K562 (cell line): ENCODE measurements around the gene SERPINB7. TPM values are rescaled to one million over a fixed set of nuclear protein-coding genes. Genes with fewer than 3 reads are reported as not detected.

Experiments used
- ATAC-seq: fragments of 200-7000 bp; cut with Tn5 transposase; 3 replicates; pipeline ENCODE4 v1.9.1; 2020; ENCODE audit warnings: moderate library complexity
- BruUV-seq: library from RNA; stranded (reverse); fragments of 400-500 nt; replicated peaks from 2 replicates; lab custom pipeline; 2021; lab: Mats Ljungman, UMichigan
- CTCF ChIA-PET: fragments of 300-600 bp; formaldehyde crosslinking; extraction: SDS; loops from one replicate; lab custom pipeline; 2021; ENCODE audit warnings: low intra/inter-chr PET ratio; lab: Yijun Ruan, JAX
- POLR2A ChIA-PET: fragments of 300-600, 350-650 bp; sonication (Branson Sonifier 250); formaldehyde crosslinking; extraction: SDS; loops from one replicate; lab custom pipeline; 2021; ENCODE audit warnings: antibody characterized with exemption, inconsistent platforms; lab: Yijun Ruan, JAX
- DNase-seq, 4 experiments: peaks; one replicate each; pipeline versions ENCODE4 v3.0.0 to v3.0.0-alpha.2; 2011 to 2018; ENCODE audit warnings: low spot score in 3 of 4, mixed read lengths in 3 of 4; ENCODE audit errors: extremely low read depth in 1 of 4
- FAIRE-seq: peaks from 2 replicates; lab custom pipeline; 2011; peaks lifted over from hg19 to GRCh38; lab: Jason Lieb, UNC
- H2AFZ ChIP-seq: 2 replicates; pipeline ENCODE4 v1.6.0; 2011; ENCODE audit warnings: low read depth, low read length, control low read depth, inconsistent platforms
- H3K27ac ChIP-seq: fragments of 200-600 bp; 3 replicates; pipeline ENCODE4 v1.8.0; 2011; ENCODE audit warnings: low read depth, mild to moderate bottlenecking, control low read depth, inconsistent platforms, low read length, moderate library complexity, mixed read lengths; ENCODE audit errors: extremely low read depth
- H3K27me3 ChIP-seq, 2 experiments: fragments of 300-600 bp in 1 of 2; 2 replicates in 1 of 2; 3 replicates in 1 of 2; pipeline versions ENCODE4 v1.6.0 to v1.8.0; 2011; ENCODE audit warnings: inconsistent platforms in 2 of 2, low read length in 2 of 2, mild to moderate bottlenecking in 1 of 2, mixed read lengths in 1 of 2, moderate library complexity in 1 of 2; ENCODE audit not compliant: control insufficient read depth in 2 of 2, insufficient read depth in 2 of 2
- H3K36me3 ChIP-seq: fragments of 300-600 bp; 3 replicates; pipeline ENCODE4 v1.8.0; 2011; ENCODE audit warnings: mild to moderate bottlenecking, low read length, inconsistent platforms; ENCODE audit not compliant: control insufficient read depth, insufficient read depth
- H3K4me1 ChIP-seq, 2 experiments: fragments of 200-600 bp in 1 of 2; replicated peaks in 1 of 2; 2 replicates in 1 of 2; 3 replicates in 1 of 2; pipeline versions ENCODE4 v1.5.1 to v1.8.0; 2011; ENCODE audit warnings: inconsistent platforms in 2 of 2, low read length in 2 of 2, mild to moderate bottlenecking in 1 of 2, mixed read lengths in 1 of 2, moderate library complexity in 1 of 2; ENCODE audit not compliant: control insufficient read depth in 2 of 2, insufficient read depth in 2 of 2
- H3K4me2 ChIP-seq: 2 replicates; pipeline ENCODE4 v1.6.1; 2011; ENCODE audit warnings: low read length, control low read depth, inconsistent platforms, mixed read lengths; ENCODE audit not compliant: insufficient read depth
- H3K4me3 ChIP-seq: fragments of 200-600 bp; sonication (generic), shearing (Covaris generic); 2 replicates; pipeline ENCODE4 v1.5.1; 2016; ENCODE audit warnings: control low read depth, inconsistent platforms
- H3K79me2 ChIP-seq: fragments of 200-600 bp; 3 replicates; pipeline ENCODE4 v1.8.0; 2011; ENCODE audit warnings: low read length, inconsistent platforms; ENCODE audit not compliant: control insufficient read depth, insufficient read depth
- H3K9ac ChIP-seq, 2 experiments: 2 replicates each; pipeline versions ENCODE4 v1.6.0 to v1.6.1; 2011; ENCODE audit warnings: low read depth in 2 of 2, low read length in 2 of 2, control low read depth in 1 of 2, inconsistent platforms in 1 of 2, mild to moderate bottlenecking in 1 of 2, mixed read lengths in 1 of 2; ENCODE audit not compliant: insufficient read depth in 1 of 2
- H3K9me1 ChIP-seq: one replicate; pipeline ENCODE4 v1.6.0; 2011; ENCODE audit warnings: inconsistent platforms, mild to moderate bottlenecking, low read length, moderate library complexity; ENCODE audit not compliant: control insufficient read depth, insufficient read depth
- H3K9me3 ChIP-seq: replicated peaks from 2 replicates; pipeline ENCODE4 v1.5.1; 2011; ENCODE audit warnings: low read depth, low read length, inconsistent platforms; ENCODE audit not compliant: control insufficient read depth, insufficient read depth
- H4K20me1 ChIP-seq: replicated peaks from 2 replicates; pipeline ENCODE4 v1.6.1; 2011; ENCODE audit warnings: low read length, inconsistent platforms, mixed read lengths; ENCODE audit not compliant: control insufficient read depth, insufficient read depth
- BHLHE40 ChIP-seq: IDR thresholded peaks from 2 replicates; pipeline ENCODE4 v1.6.1; 2011; ENCODE audit warnings: low read length, improper control_type of control experiment
- ETV1 ChIP-seq: fragments of 450-650 bp; conservative IDR thresholded peaks from 2 replicates; pipeline ENCODE4 v1.6.1; 2016; ENCODE audit warnings: missing genetic modification characterization, control low read depth, low read depth, missing compliant biosample characterization
- GTF3C2 ChIP-seq: IDR thresholded peaks from 3 replicates; pipeline ENCODE4 v1.6.1; 2011; ENCODE audit warnings: borderline replicate concordance, mild to moderate bottlenecking, moderate library complexity; ENCODE audit not compliant: insufficient read length; ENCODE audit errors: extremely low read depth
- HDAC1 ChIP-seq, 2 experiments: fragments of 450-650 bp; IDR thresholded peaks; 2 replicates each; pipeline ENCODE4 v1.6.1; 2016 to 2017; ENCODE audit warnings: inconsistent platforms in 1 of 2, mild to moderate bottlenecking in 1 of 2, moderate library complexity in 1 of 2
- HDAC3 ChIP-seq: fragments of 450-650 bp; IDR thresholded peaks from 2 replicates; pipeline ENCODE4 v1.6.1; 2018; ENCODE audit warnings: borderline replicate concordance, mild to moderate bottlenecking, moderate library complexity; ENCODE audit not compliant: partially characterized antibody
- HNRNPH1 ChIP-seq: fragments of 200-400 bp; formaldehyde crosslinking; optimal IDR thresholded peaks from 2 replicates; pipeline ENCODE3; 2017; ENCODE audit warnings: low read depth, mild to moderate bottlenecking, low read length, moderate library complexity
- KDM2B ChIP-seq: fragments of 250-450 bp; sonication (Bioruptor Pico); IDR thresholded peaks from 2 replicates; pipeline ENCODE4 v1.8.0; 2021; ENCODE audit warnings: mild to moderate bottlenecking, moderate library complexity
- MYNN ChIP-seq, 2 experiments: sonication (generic); formaldehyde crosslinking in 1 of 2; IDR thresholded peaks; 2 replicates each; pipeline versions ENCODE4 v1.5.0 to v1.6.1; 2016 to 2020; ENCODE audit warnings: antibody characterized with exemption in 1 of 2, missing genetic modification reagents in 1 of 2
- NCOA6 ChIP-seq: fragments of 450-650 bp; IDR thresholded peaks from 2 replicates; pipeline ENCODE4 v1.6.1; 2017; ENCODE audit warnings: mild to moderate bottlenecking
- POU5F1 ChIP-seq: fragments of 150-350 bp; IDR thresholded peaks from 2 replicates; pipeline ENCODE4 v1.6.1; 2014; ENCODE audit warnings: borderline replicate concordance, low read length, low read depth, mild to moderate bottlenecking; ENCODE audit not compliant: partially characterized antibody
- RBM25 ChIP-seq: fragments of 200-400 bp; formaldehyde crosslinking; IDR thresholded peaks from 2 replicates; pipeline ENCODE4 v1.6.1; 2018; ENCODE audit warnings: low read length, low read depth, moderate library complexity; ENCODE audit not compliant: severe bottlenecking
- SMAD3 ChIP-seq: fragments of 450-650 bp; formaldehyde crosslinking; conservative IDR thresholded peaks from 2 replicates; pipeline ENCODE4 v1.4.0; 2020; ENCODE audit warnings: mild to moderate bottlenecking
- SP2 ChIP-seq: IDR thresholded peaks from 2 replicates; pipeline ENCODE4 v1.6.1; 2011; ENCODE audit warnings: mild to moderate bottlenecking, low read depth, low read length, moderate library complexity; ENCODE audit not compliant: poor library complexity, severe bottlenecking; ENCODE audit errors: extremely low read depth
- SRSF9 ChIP-seq: fragments of 200-400 bp; formaldehyde crosslinking; IDR thresholded peaks from 2 replicates; pipeline ENCODE4 v1.6.1; 2017; ENCODE audit warnings: low read depth, low read length, borderline replicate concordance
- TCF3 ChIP-seq: sonication (generic); formaldehyde crosslinking; IDR thresholded peaks from 2 replicates; pipeline ENCODE4 v1.4.0; 2020; ENCODE audit warnings: mild to moderate bottlenecking, missing genetic modification reagents
- TEAD1 ChIP-seq, 2 experiments: fragments of 450-650 bp in 1 of 2; sonication (generic) in 1 of 2; formaldehyde crosslinking; IDR thresholded peaks; 2 replicates each; pipeline versions ENCODE4 v1.4.0 to v1.8.0; 2020 to 2022; ENCODE audit warnings: mild to moderate bottlenecking in 2 of 2, missing genetic modification reagents in 1 of 2
- ZNF280A ChIP-seq: fragments of 450-650 bp; IDR thresholded peaks from 2 replicates; pipeline ENCODE4 v1.6.1; 2018; ENCODE audit warnings: mild to moderate bottlenecking, low read depth; ENCODE audit not compliant: partially characterized antibody
- WGBS: fragments of 100-300 bp; shearing (Covaris generic); methylation state at CpG from one replicate; pipeline ENCODE4 v1.1.6; 2016; ENCODE audit warnings: low coverage, mixed read lengths; ENCODE audit not compliant: insufficient coverage; ENCODE audit errors: missing lambda C conversion rate; 5-methylcytosine and 5-hydroxymethylcytosine counted together
- in situ Hi-C: fragments of 300-500 bp; cut with MboI; formaldehyde crosslinking; loops from 4 replicates; pipeline ENCODE4 v1.15.0; 2018; ENCODE audit warnings: inconsistent platforms, mixed read lengths
- intact Hi-C: fragments of 100-400 bp; cut with micrococcal nuclease; formaldehyde crosslinking; loops from 2 replicates; pipeline ENCODE4 v1.14.2; 2022
- polyA plus RNA-seq, 8 experiments: library from polyadenylated mRNA; depleted of rRNA in 4 of 8; stranded (reverse) in 5 of 8; unstranded in 3 of 8; fragments of >200 nt; fragmentation: Nextera tagmentation in 2 of 8; fragmentation: Illumina TruSeq in 1 of 8; extraction: Ambion mirVana in 2 of 8; extraction: Trizol in 1 of 8; gene quantifications; 2 replicates each; pipeline versions ENCODE4 v1.2.1 to v1.2.3, GENCODE V29; 2011 to 2014; ENCODE audit warnings: inconsistent platforms in 1 of 8, missing spikeins in 1 of 8
- total RNA-seq, 7 experiments: library from RNA; depleted of rRNA in 6 of 7; stranded (reverse); fragments of >200 nt in 6 of 7; fragmentation: Illumina TruSeq in 2 of 7; extraction: Trizol in 2 of 7; gene quantifications; 2 replicates each; pipeline versions ENCODE4 v1.2.1 to v1.2.3, GENCODE V29; 2011 to 2021; ENCODE audit warnings: low replicate concordance in 1 of 7

SERPINB7 gene
- total and polyA plus RNA-seq, 9 of the 15 experiments (the other 6 are each of a cell fraction or from before 2014, with no cell fraction given): not detected

GRCh38 chr18:63779386-63779785 is 4.2 kb downstream of the SERPINB7 start (continued):
- TF ChIP-seq SMAD3 (CRISPR knock-in tag): no peak
- no peak for TF ChIP-seq HDAC1 (IDR thresholded peaks at IDR 0.05)

- BruUV-seq: no TSS peak
- Histone ChIP-seq H3K9ac (no peak overlapping the region), H3K4me3 (no peak overlapping the region), H3K27me3 (no peaks in the 10 kb centered on the region), H3K27ac (no peak overlapping the region), H3K9me1 (no peaks in the 10 kb centered on the region), H3K36me3 (no peaks in the 10 kb centered on the region), H3K9me3 (no peaks in the 10 kb centered on the region), H3K79me2 (no peaks in the 10 kb centered on the region), H3K4me2 (no peak overlapping the region), H4K20me1 (no peaks in the 10 kb centered on the region), H3K4me1 (no peaks in the 10 kb centered on the region), H2AFZ (no peak overlapping the region)
- in situ Hi-C loops (no loop called here), intact Hi-C loops (no loop called here)
- FAIRE-seq: no peak
- ChIA-PET CTCF (no interaction called here), POLR2A (no interaction called here)
- no peak for ATAC-seq
- WGBS: 0% methylated on average over 3 of the region's 5 CpGs
- DNase-seq: no peak
- no peak for TF ChIP-seq KDM2B
- no peak for TF ChIP-seq NCOA6
- TF ChIP-seq SRSF9: no peak
- no peak for TF ChIP-seq POU5F1
- no peak for TF ChIP-seq SMAD3 (CRISPR knock-in tag)
- no peak for TF ChIP-seq RBM25
- no peak for TF ChIP-seq HNRNPH1
- no peak for TF ChIP-seq TEAD1 (CRISPR knock-in tag; IDR thresholded peaks at IDR 0.05)
- no peak for TF ChIP-seq ZNF280A
- TF ChIP-seq TCF3 (CRISPR knock-in tag): no peak
- no peak for TF ChIP-seq MYNN (IDR thresholded peaks at IDR 0.05)
- no peak for TF ChIP-seq MYNN (CRISPR knock-in tag; IDR thresholded peaks at IDR 0.05)
- TF ChIP-seq SP2: no peak
- no peak for TF ChIP-seq BHLHE40
- no peak for TF ChIP-seq ETV1 (tag)
- no peak for TF ChIP-seq HDAC3
- no peak for TF ChIP-seq GTF3C2
These were observed 8.2 kb downstream of the SERPINB7 start for GRCh38 chr18:63783394-63783793.
